Measurements from ENCODE around the gene NETO2. TPM values are rescaled to one million over a fixed set of nuclear protein-coding genes. Genes with fewer than 3 reads are reported as not detected.

The NETO2 gene, protein sequence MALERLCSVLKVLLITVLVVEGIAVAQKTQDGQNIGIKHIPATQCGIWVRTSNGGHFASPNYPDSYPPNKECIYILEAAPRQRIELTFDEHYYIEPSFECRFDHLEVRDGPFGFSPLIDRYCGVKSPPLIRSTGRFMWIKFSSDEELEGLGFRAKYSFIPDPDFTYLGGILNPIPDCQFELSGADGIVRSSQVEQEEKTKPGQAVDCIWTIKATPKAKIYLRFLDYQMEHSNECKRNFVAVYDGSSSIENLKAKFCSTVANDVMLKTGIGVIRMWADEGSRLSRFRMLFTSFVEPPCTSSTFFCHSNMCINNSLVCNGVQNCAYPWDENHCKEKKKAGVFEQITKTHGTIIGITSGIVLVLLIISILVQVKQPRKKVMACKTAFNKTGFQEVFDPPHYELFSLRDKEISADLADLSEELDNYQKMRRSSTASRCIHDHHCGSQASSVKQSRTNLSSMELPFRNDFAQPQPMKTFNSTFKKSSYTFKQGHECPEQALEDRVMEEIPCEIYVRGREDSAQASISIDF
- 52.8 and 74.2 TPM in 2 replicates for total RNA-seq

GRCh38 chr16:47143677-47144558 lies at the start of gene NETO2:
TSS of gene NETO2 (minus strand) at chr16:47143945. CDS start at chr16:47143612, 333 bp downstream.

Other genes starting within 250 kb of the NETO2 start
- 88.3 and 97.9 TPM in 2 replicates for gene DNAJA2, start 170.3 kb downstream of the NETO2 start, total RNA-seq

Data from thoracic aorta endothelial cell (primary cell).